ENCODE data around the gene ARHGEF17. TPM values are rescaled to one million over a fixed set of nuclear protein-coding genes. Genes with fewer than 3 reads are reported as not detected.

Gene ARHGEF17
- total RNA-seq, 2 donors from 2014 or later: 31.0 to 39.0 TPM

DNA sequence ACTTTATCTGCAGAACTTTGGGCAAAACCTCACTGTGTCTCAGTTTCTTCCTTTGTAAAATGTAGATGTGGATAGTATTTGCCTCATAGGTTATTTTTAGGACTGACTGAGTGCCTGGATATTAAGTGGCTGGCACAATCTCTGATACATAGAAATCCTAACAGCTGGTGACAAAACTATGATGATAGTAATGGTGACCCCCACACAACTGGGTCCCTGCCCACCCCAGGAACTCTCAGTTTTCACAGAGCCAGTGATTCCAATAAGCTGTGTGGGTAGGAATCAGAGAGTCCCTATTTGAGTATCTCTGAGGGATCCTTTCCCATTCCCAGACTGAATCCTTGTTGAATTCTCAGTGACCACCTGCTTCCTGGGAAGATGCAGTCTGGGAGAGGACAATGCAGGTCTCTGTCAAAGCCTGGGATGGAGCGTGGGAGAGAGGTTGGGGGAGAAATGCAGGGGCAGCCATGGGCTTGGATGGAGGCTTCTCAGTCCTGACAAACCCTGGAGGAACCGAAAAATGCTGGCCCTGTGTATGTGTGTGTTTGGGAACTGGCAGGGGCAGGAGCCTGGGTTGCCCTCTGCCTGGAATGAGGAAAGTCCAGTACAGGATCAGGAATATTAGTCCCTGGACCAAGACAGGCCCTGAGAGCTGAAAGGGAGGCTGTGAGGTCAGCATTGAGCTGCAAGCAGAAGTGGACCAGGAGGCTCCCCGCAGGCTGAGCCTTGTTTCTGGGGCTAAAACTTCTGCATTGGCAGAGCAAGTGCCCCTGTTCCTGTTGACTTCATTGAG, 42.0 kb upstream of the ARHGEF17 start:
- no peak overlapping the region for H3K27ac Mint-ChIP-seq
- Histone ChIP-seq H3K9me3 (ENCODE audit: control insufficient read depth, low read length) (no peaks in the 10 kb centered on the region), H3K4me3 (ENCODE audit: low read length) (no peak overlapping the region), H3K9ac (ENCODE audit: extremely low read depth, low read length, poor library complexity, severe bottlenecking) (no peak overlapping the region), H3K27me3 (ENCODE audit: control insufficient read depth, insufficient read depth, low read length, poor library complexity, severe bottlenecking) (peaks cover 32% of the 10 kb centered on the region), H3K4me1 (ENCODE audit: control insufficient read depth, insufficient read depth, low read length) (peaks cover 4% of the 10 kb centered on the region), H3K36me3 (ENCODE audit: control insufficient read depth, insufficient read depth, low read length) (no peaks in the 10 kb centered on the region), H3K27ac (ENCODE audit: low read depth, low read length) (no peak overlapping the region)
- no peaks in the 10 kb centered on the region for H3K36me3 Mint-ChIP-seq (ENCODE audit: low read depth)
- H3K4me1 Mint-ChIP-seq: peaks cover 7% of the 10 kb centered on the region
- WGBS, 2 experiments (ENCODE audit: insufficient coverage in 1 of 2, insufficient read length in 1 of 2): 86% methylated on average over 3 of the region's 3 CpGs
- H3K9me3 Mint-ChIP-seq: no peaks in the 10 kb centered on the region
- H3K27me3 Mint-ChIP-seq (ENCODE audit: insufficient read depth): peaks cover 48% of the 10 kb centered on the region
- no peak overlapping the region for H3K4me3 Mint-ChIP-seq
- TF ChIP-seq, protein P1, sequence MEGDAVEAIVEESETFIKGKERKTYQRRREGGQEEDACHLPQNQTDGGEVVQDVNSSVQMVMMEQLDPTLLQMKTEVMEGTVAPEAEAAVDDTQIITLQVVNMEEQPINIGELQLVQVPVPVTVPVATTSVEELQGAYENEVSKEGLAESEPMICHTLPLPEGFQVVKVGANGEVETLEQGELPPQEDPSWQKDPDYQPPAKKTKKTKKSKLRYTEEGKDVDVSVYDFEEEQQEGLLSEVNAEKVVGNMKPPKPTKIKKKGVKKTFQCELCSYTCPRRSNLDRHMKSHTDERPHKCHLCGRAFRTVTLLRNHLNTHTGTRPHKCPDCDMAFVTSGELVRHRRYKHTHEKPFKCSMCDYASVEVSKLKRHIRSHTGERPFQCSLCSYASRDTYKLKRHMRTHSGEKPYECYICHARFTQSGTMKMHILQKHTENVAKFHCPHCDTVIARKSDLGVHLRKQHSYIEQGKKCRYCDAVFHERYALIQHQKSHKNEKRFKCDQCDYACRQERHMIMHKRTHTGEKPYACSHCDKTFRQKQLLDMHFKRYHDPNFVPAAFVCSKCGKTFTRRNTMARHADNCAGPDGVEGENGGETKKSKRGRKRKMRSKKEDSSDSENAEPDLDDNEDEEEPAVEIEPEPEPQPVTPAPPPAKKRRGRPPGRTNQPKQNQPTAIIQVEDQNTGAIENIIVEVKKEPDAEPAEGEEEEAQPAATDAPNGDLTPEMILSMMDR (conservative IDR thresholded peaks at IDR 0.05): no peak
- no peak for DNase-seq

- Mint-ChIP-seq H3K36me3 (ENCODE audit: low read depth) (no peaks in the 10 kb centered on the region), H3K27me3 (ENCODE audit: insufficient read depth) (peaks cover 48% of the 10 kb centered on the region), H3K4me1 (peaks cover 13% of the 10 kb centered on the region), H3K27ac (no peak overlapping the region), H3K9me3 (no peaks in the 10 kb centered on the region), H3K4me3 (no peak overlapping the region)
- no peaks in the 10 kb centered on the region for H3K36me3 ChIP-seq (ENCODE audit: control insufficient read depth, insufficient read depth, low read length)
- TF ChIP-seq, protein P1 (conservative IDR thresholded peaks at IDR 0.05): no peak
- DNase-seq: no peak
- peaks cover 7% of the 10 kb centered on the region for H3K4me1 ChIP-seq (ENCODE audit: control insufficient read depth, insufficient read depth, low read length)
- WGBS, 2 experiments (ENCODE audit: insufficient coverage in 1 of 2, insufficient read length in 1 of 2): 85 to 88% methylated on average over 2 to 4 of the region's 4 CpGs
- no peaks in the 10 kb centered on the region for H3K9me3 ChIP-seq (ENCODE audit: control insufficient read depth, low read length)
- H3K27me3 ChIP-seq (ENCODE audit: control insufficient read depth, insufficient read depth, low read length, poor library complexity, severe bottlenecking): peaks cover 32% of the 10 kb centered on the region
- no peak overlapping the region for H3K4me3 ChIP-seq (ENCODE audit: low read length)
- no peak overlapping the region for H3K27ac ChIP-seq (ENCODE audit: low read depth, low read length)
- no peak overlapping the region for H3K9ac ChIP-seq (ENCODE audit: extremely low read depth, low read length, poor library complexity, severe bottlenecking)
Observed at GRCh38 chr11:73266646-73267020, 41.4 kb upstream of the ARHGEF17 start.

- H3K9ac ChIP-seq (ENCODE audit: extremely low read depth, low read length, poor library complexity, severe bottlenecking): no peak overlapping the region
- no peak for DNase-seq
- H3K27me3 ChIP-seq (ENCODE audit: control insufficient read depth, insufficient read depth, low read length, poor library complexity, severe bottlenecking): peaks cover 32% of the 10 kb centered on the region
- Mint-ChIP-seq H3K4me1 (peaks cover 19% of the 10 kb centered on the region), H3K9me3 (no peaks in the 10 kb centered on the region), H3K27me3 (ENCODE audit: insufficient read depth) (peaks cover 48% of the 10 kb centered on the region), H3K27ac (no peak overlapping the region), H3K4me3 (no peak overlapping the region), H3K36me3 (ENCODE audit: low read depth) (no peaks in the 10 kb centered on the region)
- no peaks in the 10 kb centered on the region for H3K36me3 ChIP-seq (ENCODE audit: control insufficient read depth, insufficient read depth, low read length)
- no peak overlapping the region for H3K27ac ChIP-seq (ENCODE audit: low read depth, low read length)
- H3K4me3 ChIP-seq (ENCODE audit: low read length): no peak overlapping the region
- WGBS, 2 experiments (ENCODE audit: insufficient coverage in 1 of 2, insufficient read length in 1 of 2): 62 to 87% methylated on average over 3 of the region's 3 CpGs
- TF ChIP-seq, protein P1 (conservative IDR thresholded peaks at IDR 0.05): no peak
- H3K4me1 ChIP-seq (ENCODE audit: control insufficient read depth, insufficient read depth, low read length): peaks cover 9% of the 10 kb centered on the region
- H3K9me3 ChIP-seq (ENCODE audit: control insufficient read depth, low read length): no peaks in the 10 kb centered on the region
Observed at GRCh38 chr11:73267122-73267846, 40.8 kb upstream of the ARHGEF17 start.
